ENCODE results near the gene TRHDE.

The TRHDE gene

GRCh38 chr12:72547573-72547972, 275.4 kb downstream of the TRHDE start (continued):
- TF ChIP-seq ZNF280D (tag by site-specific recombination; IDR thresholded peaks at IDR 0.05) (no peak), INSM2 (tag by site-specific recombination; IDR thresholded peaks at IDR 0.05) (no peak), ZNF221 (tag by site-specific recombination; IDR thresholded peaks at IDR 0.05; ENCODE audit: borderline replicate concordance) (no peak), ZBTB7A (tag by site-specific recombination; IDR thresholded peaks at IDR 0.05; ENCODE audit: low read depth) (no peak), ZNF792 (tag by site-specific recombination; IDR thresholded peaks at IDR 0.05) (no peak), ZNF391 (tag by site-specific recombination; IDR thresholded peaks at IDR 0.05; ENCODE audit: borderline replicate concordance, low read depth) (no peak)

GRCh38 chr12:72549184-72549583, 277.0 kb downstream of the TRHDE start:
- Histone ChIP-seq H3K36me3 (ENCODE audit: control insufficient read depth in 2 of 2, insufficient read depth in 1 of 2, low read length in 2 of 2) (no peaks in the 10 kb centered on the region), H3K9me3 (ENCODE audit: control insufficient read depth, insufficient read depth, low read depth, low read length) (no peaks in the 10 kb centered on the region), H3K27ac (ENCODE audit: extremely low read depth, low read depth, low read length) (no peak overlapping the region), H3K4me1 (ENCODE audit: control insufficient read depth, insufficient read depth, low read length) (no peaks in the 10 kb centered on the region), H3K4me3 (ENCODE audit: low read depth, low read length) (no peak overlapping the region)
- CTCF ChIA-PET: no interaction called here
- POLR2A ChIA-PET: no interaction called here
- TF ChIP-seq ZNF645 (tag by site-specific recombination; IDR thresholded peaks at IDR 0.05) (no peak), ZNF23 (tag by site-specific recombination; IDR thresholded peaks at IDR 0.05; ENCODE audit: borderline replicate concordance) (no peak), ZBTB7A (tag by site-specific recombination; IDR thresholded peaks at IDR 0.05; ENCODE audit: low read depth) (no peak), ZNF660 (tag by site-specific recombination; IDR thresholded peaks at IDR 0.05) (no peak), ZIC2 (tag by site-specific recombination; IDR thresholded peaks at IDR 0.05) (no peak), ZNF366 (tag by site-specific recombination; conservative IDR thresholded peaks at IDR 0.05) (no peak), RBAK (tag by site-specific recombination; IDR thresholded peaks at IDR 0.05) (no peak)

GRCh38 chr12:72560003-72560769, 288.0 kb downstream of the TRHDE start:
- Histone ChIP-seq H3K4me1 (ENCODE audit: control insufficient read depth, insufficient read depth, low read length) (no peaks in the 10 kb centered on the region), H3K27ac (ENCODE audit: extremely low read depth, low read depth, low read length) (no peak overlapping the region), H3K4me3 (ENCODE audit: low read depth, low read length) (no peak overlapping the region), H3K36me3 (ENCODE audit: control insufficient read depth in 2 of 2, insufficient read depth in 1 of 2, low read length in 2 of 2) (no peaks in the 10 kb centered on the region), H3K9me3 (ENCODE audit: control insufficient read depth, insufficient read depth, low read depth, low read length) (no peaks in the 10 kb centered on the region)
- POLR2A ChIA-PET: no interaction called here
- TF ChIP-seq TCF7L2 (IDR thresholded peaks at IDR 0.05; ENCODE audit: borderline replicate concordance, low read depth, low read length) (no peak), ZNF658 (tag by site-specific recombination; IDR thresholded peaks at IDR 0.05) (no peak)
- CTCF ChIA-PET: interaction anchor here (0.5 to 0.6 kb wide), 2 partner anchors 499 to 1757 kb away, joined by 3 to 4 read pairs; no protein-coding TSS in a partner anchor
